Endothelial cell of umbilical vein (primary cell): ENCODE data around the gene LMBRD1. TPM values are rescaled to one million over a fixed set of nuclear protein-coding genes. Genes with fewer than 3 reads are reported as not detected.

ENCODE experiments used
- BruUV-seq: library from RNA; stranded (reverse); fragments of 400-500 nt; replicated peaks from 2 replicates; lab custom pipeline; 2021; lab: Mats Ljungman, UMichigan
- CTCF ChIA-PET: fragments of 300-600, 350-600 bp; sonication (Branson Sonifier 250); formaldehyde crosslinking; loops from one replicate; lab custom pipeline; 2021; ENCODE audit warnings: antibody characterized with exemption, inconsistent platforms; lab: Charles Lee
- POLR2A ChIA-PET: fragments of 300-600, 350-600 bp; sonication (Branson Sonifier 250); formaldehyde crosslinking; loops from one replicate; lab custom pipeline; 2021; ENCODE audit warnings: antibody characterized with exemption, inconsistent platforms; lab: Charles Lee
- DNase-seq: peaks from one replicate; pipeline ENCODE4 v3.0.0-alpha.2; 2011; ENCODE audit warnings: low read depth, low spot score
- FAIRE-seq: peaks from 2 replicates; lab custom pipeline; 2011; peaks lifted over from hg19 to GRCh38; lab: Jason Lieb, UNC
- H2AFZ ChIP-seq: 2 replicates; pipeline ENCODE4 v1.6.0; 2012; ENCODE audit warnings: low read depth, low read length, control low read depth, inconsistent platforms
- H3K27ac ChIP-seq: 2 replicates; pipeline ENCODE4 v1.5.1; 2011; ENCODE audit warnings: low read depth, mild to moderate bottlenecking, control low read depth, low read length, moderate library complexity; ENCODE audit not compliant: insufficient read depth
- H3K27me3 ChIP-seq, 2 experiments: 2 replicates each; pipeline versions ENCODE4 v1.6.0 to v1.6.1; 2011; ENCODE audit warnings: low read length in 2 of 2, mixed read lengths in 1 of 2; ENCODE audit not compliant: control insufficient read depth in 2 of 2, insufficient read depth in 2 of 2
- H3K36me3 ChIP-seq, 2 experiments: 2 replicates in 1 of 2; 3 replicates in 1 of 2; pipeline ENCODE4 v1.5.1; 2011; ENCODE audit warnings: low read length in 2 of 2, mild to moderate bottlenecking in 1 of 2, moderate library complexity in 1 of 2; ENCODE audit not compliant: control insufficient read depth in 2 of 2, insufficient read depth in 2 of 2; ENCODE audit errors: extremely low read depth in 1 of 2
- H3K4me1 ChIP-seq: 3 replicates; pipeline ENCODE4 v1.5.1; 2011; ENCODE audit warnings: mild to moderate bottlenecking, low read length; ENCODE audit not compliant: control insufficient read depth, insufficient read depth; ENCODE audit errors: extremely low read depth
- H3K4me2 ChIP-seq: 2 replicates; pipeline ENCODE4 v1.6.1; 2011; ENCODE audit warnings: low read length, control low read depth, mixed read lengths; ENCODE audit not compliant: insufficient read depth
- H3K4me3 ChIP-seq, 3 experiments: fragments of 200-600 bp in 1 of 3; sonication (generic), shearing (Covaris generic) in 1 of 3; replicated peaks in 1 of 3; 2 replicates each; pipeline ENCODE4 v1.5.1; 2011 to 2016; ENCODE audit warnings: control low read depth in 3 of 3, low read length in 3 of 3, mild to moderate bottlenecking in 2 of 3, inconsistent platforms in 1 of 3, low read depth in 1 of 3, moderate library complexity in 1 of 3; ENCODE audit not compliant: insufficient read depth in 1 of 3
- H3K79me2 ChIP-seq: 2 replicates; pipeline ENCODE4 v1.6.0; 2012; ENCODE audit warnings: low read length, inconsistent platforms; ENCODE audit not compliant: control insufficient read depth, insufficient read depth
- H3K9ac ChIP-seq: replicated peaks from 2 replicates; pipeline ENCODE3; 2011; ENCODE audit warnings: low read length, control low read depth; ENCODE audit not compliant: insufficient read depth; ENCODE audit errors: extremely low read depth
- H3K9me1 ChIP-seq: replicated peaks from 3 replicates; pipeline ENCODE4 v1.6.0; 2011; ENCODE audit warnings: mild to moderate bottlenecking, low read length; ENCODE audit not compliant: control insufficient read depth, insufficient read depth; ENCODE audit errors: extremely low read depth
- H3K9me3 ChIP-seq: replicated peaks from 2 replicates; pipeline ENCODE4 v1.5.1; 2012; ENCODE audit warnings: low read length, inconsistent platforms; ENCODE audit not compliant: control insufficient read depth, insufficient read depth
- H4K20me1 ChIP-seq: replicated peaks from 2 replicates; pipeline ENCODE3; 2011; ENCODE audit warnings: mild to moderate bottlenecking, low read length; ENCODE audit not compliant: control insufficient read depth, insufficient read depth; ENCODE audit errors: extremely low read depth
- FOS ChIP-seq: IDR thresholded peaks from 2 replicates; pipeline ENCODE4 v1.6.1; 2011; ENCODE audit warnings: mild to moderate bottlenecking, low read length, moderate library complexity, borderline replicate concordance; ENCODE audit not compliant: insufficient read depth
- GATA2 ChIP-seq: IDR thresholded peaks from 2 replicates; pipeline ENCODE4 v1.7.0; 2011; ENCODE audit warnings: low read depth, mild to moderate bottlenecking, moderate library complexity, mixed read lengths, low read length; ENCODE audit not compliant: insufficient read length, insufficient read depth
- JUN ChIP-seq: IDR thresholded peaks from 2 replicates; pipeline ENCODE4 v1.6.1; 2011; ENCODE audit warnings: borderline replicate concordance, low read depth; ENCODE audit not compliant: insufficient read length, insufficient read depth
- MYC ChIP-seq: IDR thresholded peaks from one replicate; pipeline ENCODE4 v1.6.1; 2011; ENCODE audit warnings: mild to moderate bottlenecking, low read depth, low read length
- POLR2AphosphoS5 ChIP-seq: IDR thresholded peaks from 2 replicates; pipeline ENCODE4 v1.6.1; 2012; ENCODE audit warnings: low read depth, mild to moderate bottlenecking, control low read depth, low read length, moderate library complexity; ENCODE audit not compliant: insufficient read depth
- dilution Hi-C: fragments of 300-500 bp; cut with MboI; formaldehyde crosslinking; loops from one replicate; pipeline ENCODE4 v1.15.0; 2019; ENCODE audit warnings: low sequenced_read_pairs; ENCODE audit not compliant: extremely low pct_ligation_motif_present
- intact Hi-C: fragments of 100-400 bp; cut with micrococcal nuclease; formaldehyde crosslinking; loops from one replicate; pipeline ENCODE4 v1.10.0; 2022
- polyA plus RNA-seq, 4 experiments: library from polyadenylated mRNA; depleted of rRNA in 3 of 4; stranded (reverse) in 3 of 4; unstranded in 1 of 4; fragments of >200 nt; gene quantifications; 2 replicates each; pipeline versions ENCODE4 v1.2.1 to v1.2.3, GENCODE V29; 2011 to 2012; ENCODE audit warnings: missing spikeins in 1 of 4
- total RNA-seq: library from RNA; stranded (reverse); gene quantifications from 2 replicates; pipeline ENCODE4 v1.2.3, GENCODE V29; 2021
- TF ChIP-seq, protein P1 (sequence below): IDR thresholded peaks from 2 replicates; pipeline ENCODE4 v1.6.1; 2011; ENCODE audit not compliant: insufficient read depth, insufficient read length
- TF ChIP-seq, protein P2 (sequence below), 2 donors: IDR thresholded peaks; 1 replicate in 1 of 2; 2 replicates in 1 of 2; pipeline ENCODE4 v1.5.1; 2011; ENCODE audit warnings: low read length in 2 of 2, mild to moderate bottlenecking in 2 of 2, moderate library complexity in 2 of 2, control low read depth in 1 of 2, inconsistent platforms in 1 of 2, low read depth in 1 of 2; ENCODE audit not compliant: insufficient read depth in 1 of 2; ENCODE audit errors: extremely low read depth in 1 of 2

Gene LMBRD1
- total and polyA plus RNA-seq, 2 donors (not counting 3 experiments of a cell fraction or from before 2014, with no cell fraction given) = 9.8 to 14.6 TPM

DNA sequence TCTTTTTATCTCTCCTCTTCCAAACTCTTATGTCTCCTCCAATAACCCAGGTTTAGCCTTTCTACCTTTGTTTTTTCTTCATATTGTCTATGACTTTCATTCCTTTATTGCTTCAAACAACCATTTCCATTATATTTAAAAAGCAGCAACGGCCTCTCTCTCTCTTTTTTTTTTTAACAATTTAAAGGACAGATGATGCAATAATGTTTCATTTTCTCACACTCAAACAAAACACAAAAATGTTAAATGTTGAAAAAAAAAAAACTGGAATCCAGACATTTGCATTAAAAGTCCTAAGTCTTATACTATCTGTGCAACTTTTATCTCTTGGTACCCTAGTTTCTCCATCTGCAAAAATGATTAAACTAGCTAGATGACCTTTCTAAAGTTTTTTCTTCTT lies 105.8 kb downstream of the LMBRD1 start:
- H3K27ac ChIP-seq = no peak overlapping the region
- dilution Hi-C loops (no loop called here), intact Hi-C loops (no loop called here)
- H3K27me3 ChIP-seq = no peaks in the 10 kb centered on the region
- no peak for DNase-seq
- ChIA-PET POLR2A (no interaction called here), CTCF (no interaction called here)
- TF ChIP-seq GATA2 = no peak
- TF ChIP-seq FOS = no peak
- no peak for TF ChIP-seq MYC
- no peak for TF ChIP-seq POLR2AphosphoS5
- no peak for TF ChIP-seq JUN
- H3K4me2 ChIP-seq = no peak overlapping the region
- no peak overlapping the region for H3K9ac ChIP-seq
- FAIRE-seq = no peak
- no peaks in the 10 kb centered on the region for H3K9me1 ChIP-seq
- H3K4me3 ChIP-seq = no peak overlapping the region
- H4K20me1 ChIP-seq = no peaks in the 10 kb centered on the region
- H3K4me1 ChIP-seq = no peaks in the 10 kb centered on the region
- no peaks in the 10 kb centered on the region for H3K79me2 ChIP-seq
- BruUV-seq = no TSS peak
- H3K9me3 ChIP-seq = no peaks in the 10 kb centered on the region
- no peak overlapping the region for H2AFZ ChIP-seq
- H3K36me3 ChIP-seq = no peaks in the 10 kb centered on the region

DNA sequence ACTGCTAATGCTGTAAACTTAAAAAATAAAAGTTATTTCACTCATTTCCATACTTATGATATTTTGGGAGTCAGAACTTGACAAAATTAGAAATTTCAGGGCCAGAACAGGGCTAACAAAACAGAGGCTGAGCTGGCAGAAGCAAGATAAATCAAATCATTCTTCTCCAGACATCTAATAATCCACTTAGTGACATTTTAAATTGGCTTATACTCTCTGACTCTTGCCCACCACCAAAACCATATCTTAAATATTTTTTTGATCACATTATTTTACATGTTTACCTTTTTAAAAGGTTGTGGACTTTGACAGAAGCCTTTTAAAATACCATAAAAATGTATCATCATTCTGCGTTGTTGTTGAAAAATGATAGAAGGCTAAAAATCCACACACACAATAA lies 116.5 kb downstream of the LMBRD1 start:
- FAIRE-seq (no peak), DNase-seq (no peak)
- no peaks in the 10 kb centered on the region for H3K27me3 ChIP-seq
- H3K27ac ChIP-seq = no peak overlapping the region
- BruUV-seq = no TSS peak
- no peaks in the 10 kb centered on the region for H3K79me2 ChIP-seq
- H2AFZ ChIP-seq = no peak overlapping the region
- no peaks in the 10 kb centered on the region for H3K9me3 ChIP-seq
- no peaks in the 10 kb centered on the region for H4K20me1 ChIP-seq
- no peaks in the 10 kb centered on the region for H3K9me1 ChIP-seq
- POLR2A ChIA-PET = no interaction called here
- no peak overlapping the region for H3K4me2 ChIP-seq
- CTCF ChIA-PET = no interaction called here
- no peak overlapping the region for H3K4me3 ChIP-seq
- dilution Hi-C loops = no loop called here
- H3K4me1 ChIP-seq = no peaks in the 10 kb centered on the region
- TF ChIP-seq, protein P1, sequence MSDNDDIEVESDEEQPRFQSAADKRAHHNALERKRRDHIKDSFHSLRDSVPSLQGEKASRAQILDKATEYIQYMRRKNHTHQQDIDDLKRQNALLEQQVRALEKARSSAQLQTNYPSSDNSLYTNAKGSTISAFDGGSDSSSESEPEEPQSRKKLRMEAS = no peak
- TF ChIP-seq GATA2 (no peak), JUN (no peak)
- TF ChIP-seq, protein P2, sequence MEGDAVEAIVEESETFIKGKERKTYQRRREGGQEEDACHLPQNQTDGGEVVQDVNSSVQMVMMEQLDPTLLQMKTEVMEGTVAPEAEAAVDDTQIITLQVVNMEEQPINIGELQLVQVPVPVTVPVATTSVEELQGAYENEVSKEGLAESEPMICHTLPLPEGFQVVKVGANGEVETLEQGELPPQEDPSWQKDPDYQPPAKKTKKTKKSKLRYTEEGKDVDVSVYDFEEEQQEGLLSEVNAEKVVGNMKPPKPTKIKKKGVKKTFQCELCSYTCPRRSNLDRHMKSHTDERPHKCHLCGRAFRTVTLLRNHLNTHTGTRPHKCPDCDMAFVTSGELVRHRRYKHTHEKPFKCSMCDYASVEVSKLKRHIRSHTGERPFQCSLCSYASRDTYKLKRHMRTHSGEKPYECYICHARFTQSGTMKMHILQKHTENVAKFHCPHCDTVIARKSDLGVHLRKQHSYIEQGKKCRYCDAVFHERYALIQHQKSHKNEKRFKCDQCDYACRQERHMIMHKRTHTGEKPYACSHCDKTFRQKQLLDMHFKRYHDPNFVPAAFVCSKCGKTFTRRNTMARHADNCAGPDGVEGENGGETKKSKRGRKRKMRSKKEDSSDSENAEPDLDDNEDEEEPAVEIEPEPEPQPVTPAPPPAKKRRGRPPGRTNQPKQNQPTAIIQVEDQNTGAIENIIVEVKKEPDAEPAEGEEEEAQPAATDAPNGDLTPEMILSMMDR (IDR thresholded peaks at IDR 0.05; ENCODE audit: extremely low read depth in 1 of 2, insufficient read depth in 1 of 2, low read depth in 1 of 2, low read length in 2 of 2) = no peak
- intact Hi-C loops = no loop called here
- no peak overlapping the region for H3K9ac ChIP-seq
- no peaks in the 10 kb centered on the region for H3K36me3 ChIP-seq
